Islet of Langerhans (tissue), 1 donor: ENCODE data around the gene MLPH.

ENCODE experiments used
- FAIRE-seq: peaks from one replicate; lab custom pipeline; 2011; peaks lifted over from hg19 to GRCh38; lab: Jason Lieb, UNC

The MLPH gene

GRCh38 chr2:237603718-237604362 is 116.8 kb downstream of the MLPH start:
- FAIRE-seq: no peak

GRCh38 chr2:237604391-237604790 is 117.3 kb downstream of the MLPH start:
- FAIRE-seq: no peak
